C4-2B (cell line): ENCODE results near the gene TMEM178B.

Experiments used
- H3K27ac ChIP-seq: fragments of 450-650 bp; 2 replicates; pipeline ENCODE4 v1.5.1; 2017
- ZFX ChIP-seq: fragments of 450-650 bp; IDR thresholded peaks from 2 replicates; pipeline ENCODE4 v1.6.1; 2017
- TF ChIP-seq, protein P1 (sequence below): fragments of 450-650 bp; conservative IDR thresholded peaks from 2 replicates; pipeline ENCODE4 v1.5.1; 2017; ENCODE audit warnings: mild to moderate bottlenecking

Gene TMEM178B

DNA sequence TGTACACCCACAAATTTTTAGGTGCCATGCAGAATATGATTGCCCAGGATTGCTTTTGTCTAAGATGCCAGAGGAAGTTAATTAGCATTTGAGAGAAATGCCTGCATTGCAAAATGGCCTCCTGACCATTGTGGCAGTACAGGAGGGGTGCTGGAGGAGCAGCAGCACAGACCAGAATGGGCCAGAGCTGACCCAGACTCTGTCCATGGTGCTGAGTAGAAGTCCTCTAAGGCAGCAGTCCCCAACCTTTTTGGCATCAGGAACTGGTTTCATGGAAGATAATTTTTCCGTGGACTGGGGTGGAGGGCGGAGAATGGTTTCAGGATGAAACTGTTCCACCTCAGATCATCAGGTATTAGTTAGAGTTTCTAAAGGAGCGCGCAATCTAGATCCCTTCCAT, 259.6 kb downstream of the TMEM178B start:
- TF ChIP-seq ZFX: no peak
- TF ChIP-seq, protein P1, sequence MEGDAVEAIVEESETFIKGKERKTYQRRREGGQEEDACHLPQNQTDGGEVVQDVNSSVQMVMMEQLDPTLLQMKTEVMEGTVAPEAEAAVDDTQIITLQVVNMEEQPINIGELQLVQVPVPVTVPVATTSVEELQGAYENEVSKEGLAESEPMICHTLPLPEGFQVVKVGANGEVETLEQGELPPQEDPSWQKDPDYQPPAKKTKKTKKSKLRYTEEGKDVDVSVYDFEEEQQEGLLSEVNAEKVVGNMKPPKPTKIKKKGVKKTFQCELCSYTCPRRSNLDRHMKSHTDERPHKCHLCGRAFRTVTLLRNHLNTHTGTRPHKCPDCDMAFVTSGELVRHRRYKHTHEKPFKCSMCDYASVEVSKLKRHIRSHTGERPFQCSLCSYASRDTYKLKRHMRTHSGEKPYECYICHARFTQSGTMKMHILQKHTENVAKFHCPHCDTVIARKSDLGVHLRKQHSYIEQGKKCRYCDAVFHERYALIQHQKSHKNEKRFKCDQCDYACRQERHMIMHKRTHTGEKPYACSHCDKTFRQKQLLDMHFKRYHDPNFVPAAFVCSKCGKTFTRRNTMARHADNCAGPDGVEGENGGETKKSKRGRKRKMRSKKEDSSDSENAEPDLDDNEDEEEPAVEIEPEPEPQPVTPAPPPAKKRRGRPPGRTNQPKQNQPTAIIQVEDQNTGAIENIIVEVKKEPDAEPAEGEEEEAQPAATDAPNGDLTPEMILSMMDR: no peak
- no peak overlapping the region for H3K27ac ChIP-seq

DNA sequence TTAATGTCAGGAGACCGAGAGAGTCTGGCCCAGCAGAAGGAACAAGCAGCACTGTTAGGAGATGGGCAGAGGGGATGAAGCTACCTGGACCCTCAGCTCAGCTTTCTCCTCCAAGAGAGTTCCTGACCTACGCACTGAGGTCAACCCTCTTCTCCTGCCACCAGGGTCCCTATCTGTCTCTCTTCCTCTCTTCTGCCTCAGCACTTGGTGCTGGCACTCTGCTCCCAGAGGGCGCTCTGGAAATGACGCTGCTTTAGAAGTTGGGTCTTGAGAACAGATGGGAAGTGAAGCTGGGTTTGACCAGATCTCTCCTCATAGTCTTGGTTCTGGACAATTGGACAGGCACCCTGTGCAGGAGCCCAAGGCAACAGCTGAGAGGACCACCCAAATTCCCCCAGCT, 261.3 kb downstream of the TMEM178B start:
- TF ChIP-seq ZFX: no peak
- TF ChIP-seq, protein P1: no peak
- no peak overlapping the region for H3K27ac ChIP-seq

DNA sequence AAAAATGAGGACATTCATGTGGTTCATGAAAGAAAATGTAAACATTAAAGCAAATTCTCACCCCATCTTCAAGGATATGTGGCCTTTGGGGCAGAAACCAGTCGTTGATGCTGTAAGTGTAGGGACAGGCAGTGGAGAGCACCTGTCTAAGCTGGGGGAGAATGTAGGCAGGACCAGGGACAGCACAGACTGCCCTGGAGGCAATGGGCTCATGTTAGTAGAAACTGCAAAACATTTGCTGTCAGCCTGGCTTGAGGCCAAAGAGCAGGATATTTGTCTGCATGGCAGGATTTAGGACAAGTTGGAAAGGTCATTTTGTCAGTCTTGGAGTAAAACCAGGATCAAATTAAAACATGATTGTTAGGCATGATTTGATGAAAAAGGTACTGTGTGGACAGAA, 265.7 kb downstream of the TMEM178B start:
- no peak for TF ChIP-seq ZFX
- TF ChIP-seq, protein P1: no peak
- H3K27ac ChIP-seq: no peak overlapping the region

DNA sequence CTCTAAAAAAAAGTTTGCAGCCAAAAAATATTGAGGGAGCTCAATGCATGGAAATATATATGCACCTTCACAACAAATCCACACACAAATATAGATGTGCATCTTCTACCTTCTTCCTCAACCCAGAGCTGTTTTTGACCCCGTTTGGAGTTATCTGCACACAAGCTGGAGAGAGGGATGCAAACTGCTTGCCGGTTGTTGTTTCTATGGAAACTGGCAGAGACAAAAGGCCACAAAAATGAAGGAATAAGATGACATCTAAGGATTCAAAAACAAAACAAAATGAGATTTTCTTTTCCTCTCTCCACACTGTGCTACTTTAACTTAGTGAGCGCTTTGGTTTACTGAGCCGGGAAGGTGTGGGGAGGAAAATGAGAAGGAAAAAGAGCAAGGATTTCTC, 267.1 kb downstream of the TMEM178B start:
- TF ChIP-seq ZFX: no peak
- TF ChIP-seq, protein P1: no peak
- H3K27ac ChIP-seq: no peak overlapping the region

DNA sequence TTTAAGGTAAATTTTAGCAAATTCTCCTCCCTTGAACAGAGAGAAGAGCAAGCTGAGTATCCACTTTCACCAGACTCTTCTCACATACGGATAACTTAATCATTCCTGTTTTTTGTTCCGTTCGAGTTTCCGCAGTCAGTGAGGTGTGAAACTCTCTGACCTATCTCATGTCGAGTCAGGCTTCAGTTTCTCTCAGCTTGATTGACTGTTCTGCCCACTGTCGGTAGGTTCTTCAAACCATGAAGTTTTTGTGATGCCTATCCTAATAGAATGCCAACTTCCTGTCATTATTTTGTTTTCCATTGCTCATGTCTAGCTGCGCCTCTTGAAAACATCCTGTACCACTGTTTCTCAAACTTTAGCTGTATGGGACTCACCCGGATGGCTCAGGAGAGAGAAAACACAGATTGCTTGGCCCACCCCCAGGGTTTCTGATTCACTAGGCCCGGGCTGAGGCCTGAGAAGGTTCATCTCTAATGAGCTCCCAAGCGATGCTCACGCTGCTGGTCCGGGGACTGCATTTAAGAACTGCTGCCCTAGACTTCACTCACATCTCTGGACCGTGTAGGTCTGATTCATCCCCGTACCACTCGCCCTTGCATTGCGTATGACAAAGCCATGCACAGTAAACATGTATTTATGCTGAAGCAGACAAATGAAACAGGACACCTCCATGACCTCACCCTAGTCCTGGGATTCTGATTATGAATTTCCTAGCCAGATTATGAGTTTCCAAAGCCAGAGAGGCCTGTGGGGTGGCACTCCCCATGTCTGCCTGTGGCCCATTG, 269.0 kb downstream of the TMEM178B start:
- TF ChIP-seq ZFX: no peak
- TF ChIP-seq, protein P1: no peak

DNA sequence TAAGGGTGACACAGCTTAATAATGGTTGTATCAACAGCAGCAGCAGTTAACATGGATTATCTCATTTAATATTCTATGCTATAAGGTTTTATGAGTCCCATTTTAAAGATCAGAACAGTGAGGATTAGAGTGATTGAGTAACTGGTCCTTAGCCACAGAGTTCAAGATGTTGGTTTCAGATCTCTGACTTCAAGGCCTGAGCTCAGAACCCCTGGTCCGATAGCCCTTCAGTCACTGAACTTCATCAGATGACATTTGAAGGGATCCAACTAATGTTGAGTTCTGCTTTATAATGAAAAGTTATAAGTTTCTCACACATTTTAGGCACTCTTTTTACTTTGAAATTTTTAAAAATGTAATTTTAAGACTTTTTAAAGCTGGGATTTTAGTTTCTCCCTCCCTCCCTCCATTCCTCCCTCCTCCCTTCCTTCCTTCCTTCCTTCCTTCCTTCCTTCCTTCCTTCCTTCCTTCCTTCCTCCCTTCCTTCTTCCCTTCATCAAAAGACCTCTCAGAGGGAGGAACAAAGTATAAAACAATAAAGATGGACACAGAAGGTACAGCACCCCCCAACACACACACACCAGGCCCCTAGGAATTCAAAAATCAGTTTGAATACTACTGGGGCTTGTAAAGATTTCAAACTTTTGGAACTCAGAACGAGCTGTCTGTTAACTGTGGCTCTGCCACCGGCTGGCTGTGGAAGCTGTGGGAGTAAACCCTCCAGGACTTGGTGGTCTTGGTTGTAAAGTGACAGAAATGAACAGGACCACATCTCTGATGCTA, 270.5 kb downstream of the TMEM178B start:
- H3K27ac ChIP-seq: no peak overlapping the region
- no peak for TF ChIP-seq ZFX
- TF ChIP-seq, protein P1: no peak

More for the DNA sequence above, 269.0 kb downstream of the TMEM178B start:
- no peak overlapping the region for H3K27ac ChIP-seq

DNA sequence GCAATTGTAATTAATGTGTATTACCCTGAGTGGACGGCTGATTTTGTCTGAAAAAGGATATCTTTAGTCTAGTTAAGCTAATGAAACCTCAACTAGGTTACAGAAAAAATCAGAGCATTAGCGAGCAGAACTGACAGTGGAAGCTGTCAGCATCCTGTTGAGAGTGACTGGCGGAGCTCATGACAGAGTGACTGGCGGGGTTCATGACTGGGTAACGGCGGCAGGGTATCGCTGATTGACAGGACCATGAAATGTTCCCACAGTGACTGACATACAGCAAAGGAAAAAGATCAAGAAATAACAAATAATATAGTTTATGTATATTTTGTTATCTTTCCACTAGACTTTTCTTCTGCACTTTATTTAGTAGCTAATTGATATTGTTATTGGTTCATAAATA, 274.9 kb downstream of the TMEM178B start:
- TF ChIP-seq, protein P1: no peak
- no peak for TF ChIP-seq ZFX
- H3K27ac ChIP-seq: no peak overlapping the region
